Measurements from ENCODE around the gene HOXA1. TPM values are rescaled to one million over a fixed set of nuclear protein-coding genes. Genes with fewer than 3 reads are reported as not detected.
A peak's percentile ranks its signal among the peaks of the same experiment; 100 is the strongest.

The HOXA1 gene
- total and polyA plus RNA-seq, 2 donors from 2014 or later: 1.1 to 2.4 TPM

DNA sequence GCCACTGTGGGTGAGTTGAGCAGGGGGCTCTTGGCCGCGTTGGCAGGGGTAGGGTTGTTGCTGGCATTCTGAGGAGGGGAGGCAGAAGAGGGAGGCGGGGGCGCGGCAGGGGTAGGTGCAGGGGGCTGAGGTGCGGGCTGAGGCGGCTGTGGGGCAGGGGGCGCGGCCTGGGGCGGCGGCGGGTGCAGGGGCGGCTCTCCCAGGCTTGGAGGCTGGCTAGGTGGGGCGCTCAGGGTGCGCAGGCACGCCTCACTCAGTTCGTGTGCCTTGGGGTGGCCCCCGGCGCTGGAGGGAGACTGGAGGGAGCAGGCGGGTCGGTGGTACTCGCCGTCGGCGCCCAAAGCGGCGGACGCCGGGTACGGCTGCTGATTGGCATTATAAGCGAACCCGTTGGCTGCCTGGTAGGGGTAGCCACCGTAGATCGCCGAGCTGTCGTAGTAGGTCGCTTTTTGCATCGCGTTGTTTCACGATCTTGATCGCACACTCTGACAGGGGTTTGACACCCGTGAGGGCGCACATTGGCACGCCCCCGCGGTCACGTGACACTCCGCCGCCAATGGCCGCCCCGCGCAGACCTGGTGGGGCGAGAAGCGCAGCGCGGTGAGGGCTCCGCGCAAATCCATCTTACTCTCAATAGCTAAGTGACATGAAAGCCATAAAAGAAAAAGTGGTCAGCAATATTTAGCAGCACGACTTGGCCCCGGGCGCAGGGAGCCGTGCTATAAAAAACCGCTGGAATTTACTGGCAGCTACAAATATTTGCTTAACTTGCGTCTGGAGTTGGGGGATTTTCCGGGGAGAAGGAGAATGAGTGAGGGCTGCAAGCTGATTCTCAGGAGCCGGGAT, 14.6 kb upstream of the HOXA1 start:
- H3K4me1 ChIP-seq (ENCODE audit: control insufficient read depth in 2 of 3, insufficient read depth in 2 of 3, low read depth in 1 of 3, low read length in 3 of 3): peaks cover 16 to 20% (median 18%) of the 10 kb centered on the region in 3 donors

GRCh38 chr7:27109466-27110185, 13.8 kb upstream of the HOXA1 start:
- no peak for TF ChIP-seq CTCF (IDR thresholded peaks at IDR 0.05; ENCODE audit: borderline replicate concordance, extremely low read depth, insufficient read depth)
- Histone ChIP-seq H3K36me3 (ENCODE audit: control insufficient read depth in 2 of 3, insufficient read depth in 3 of 3, low read length in 3 of 3) (peaks cover 0 to 5% (median 4%) of the 10 kb centered on the region in 3 donors), H3K4me3 (ENCODE audit: low read length in 3 of 3) (peak overlapping the region in 1 of 3 donors; percentile 43), H3K27me3 (ENCODE audit: control insufficient read depth, insufficient read depth, low read length) (no peaks in the 10 kb centered on the region), H3K4me1 (ENCODE audit: control insufficient read depth in 2 of 3, insufficient read depth in 2 of 3, low read depth in 1 of 3, low read length in 3 of 3) (peaks cover 19 to 22% (median 19%) of the 10 kb centered on the region in 3 donors), H3K9ac (ENCODE audit: low read length in 3 of 3) (peak overlapping the region in 2 of 3 donors; percentile 22 to 59), H3K27ac (ENCODE audit: low read depth in 2 of 2, low read length in 2 of 2) (peak overlapping the region; percentile 87 to 97), H3K9me3 (ENCODE audit: control insufficient read depth in 2 of 3, insufficient read depth in 1 of 3, low read length in 3 of 3) (no peaks in the 10 kb centered on the region)
- peak in 2 of 5 donors; percentile 61 to 66 for DNase-seq
- no peak for FAIRE-seq
- intact Hi-C loops (cut with DNase I): no loop called here

More for the DNA sequence above, 14.6 kb upstream of the HOXA1 start:
- no peak for FAIRE-seq
- Histone ChIP-seq H3K36me3 (ENCODE audit: control insufficient read depth in 2 of 3, insufficient read depth in 3 of 3, low read length in 3 of 3) (peaks cover 0 to 5% (median 4%) of the 10 kb centered on the region in 3 donors), H3K27me3 (ENCODE audit: control insufficient read depth, insufficient read depth, low read length) (no peaks in the 10 kb centered on the region), H3K9me3 (ENCODE audit: control insufficient read depth in 2 of 3, insufficient read depth in 1 of 3, low read length in 3 of 3) (no peaks in the 10 kb centered on the region), H3K27ac (ENCODE audit: low read depth in 2 of 2, low read length in 2 of 2) (peak overlapping the region; percentile 85 to 97), H3K9ac (ENCODE audit: low read length in 3 of 3) (peak overlapping the region in 2 of 3 donors; percentile 92 to 94), H3K4me3 (ENCODE audit: low read length in 3 of 3) (peak overlapping the region in 2 of 3 donors; percentile 9 to 69)
- peak; percentile 91 to 95 (median 94) for DNase-seq
- TF ChIP-seq CTCF (IDR thresholded peaks at IDR 0.05; ENCODE audit: borderline replicate concordance, extremely low read depth, insufficient read depth): no peak
- intact Hi-C loops (cut with DNase I): no loop called here

- peak overlapping the region in 2 of 3 donors; percentile 32 to 59 for H3K9ac ChIP-seq (ENCODE audit: low read length in 3 of 3)
- H3K4me1 ChIP-seq (ENCODE audit: control insufficient read depth in 2 of 3, insufficient read depth in 2 of 3, low read depth in 1 of 3, low read length in 3 of 3): peaks cover 19 to 22% (median 19%) of the 10 kb centered on the region in 3 donors
- H3K36me3 ChIP-seq (ENCODE audit: control insufficient read depth in 2 of 3, insufficient read depth in 3 of 3, low read length in 3 of 3): peaks cover 0 to 5% (median 4%) of the 10 kb centered on the region in 3 donors
- intact Hi-C loops (cut with DNase I): no loop called here
- peak in 4 of 5 donors; percentile 79 to 93 (median 90) for DNase-seq
- no peak for FAIRE-seq
- no peaks in the 10 kb centered on the region for H3K9me3 ChIP-seq (ENCODE audit: control insufficient read depth in 2 of 3, insufficient read depth in 1 of 3, low read length in 3 of 3)
- no peak for TF ChIP-seq CTCF (IDR thresholded peaks at IDR 0.05; ENCODE audit: borderline replicate concordance, extremely low read depth, insufficient read depth)
- H3K27ac ChIP-seq (ENCODE audit: low read depth in 2 of 2, low read length in 2 of 2): peak overlapping the region; percentile 75 to 87
- H3K27me3 ChIP-seq (ENCODE audit: control insufficient read depth, insufficient read depth, low read length): no peaks in the 10 kb centered on the region
- H3K4me3 ChIP-seq (ENCODE audit: low read length in 3 of 3): peak overlapping the region in 2 of 3 donors; percentile 12 to 43
Observed at GRCh38 chr7:27108390-27109127, 12.8 kb upstream of the HOXA1 start.

All from kidney (tissue), 14 donors.